HG03060 (cell line): ENCODE results near the gene FOXR1.
"Not testable (repeated sequence)": the region's sequence is repeated elsewhere in the genome, so short reads cannot be mapped to it uniquely, and the experiment has no call there.

Source experiments
- ATAC-seq: cut with Tn5 transposase; IDR thresholded peaks from one replicate; pipeline ENCODE4 v1.9.1; 2021; ENCODE audit warnings: low read depth, moderate number of reproducible peaks; ENCODE audit not compliant: unreplicated experiment

FOXR1 gene

GRCh38 chr11:118939953-118940598 is 31.5 kb upstream of the FOXR1 start:
- ATAC-seq, result no peak

- ATAC-seq, result no peak
Observed at GRCh38 chr11:118947091-118947490, 24.5 kb upstream of the FOXR1 start.

- ATAC-seq, result no peak
Observed at GRCh38 chr11:118948000-118948399, 23.6 kb upstream of the FOXR1 start.

GRCh38 chr11:118953265-118953664 is 18.3 kb upstream of the FOXR1 start:
- no peak for ATAC-seq

- not testable (repeated sequence) for ATAC-seq
Observed at GRCh38 chr11:118953976-118954375, 17.6 kb upstream of the FOXR1 start.

- peak; percentile 44 for ATAC-seq
Observed at GRCh38 chr11:118956094-118956846, 15.3 kb upstream of the FOXR1 start, which contains the start of gene UPK2. TSS of gene UPK2 (plus strand) at chr11:118956298. CDS start at chr11:118956351, 53 bp downstream.

- ATAC-seq, result no peak
Observed at GRCh38 chr11:118956847-118957469, 14.6 kb upstream of the FOXR1 start.

GRCh38 chr11:118957549-118957948 is 14.0 kb upstream of the FOXR1 start:
- ATAC-seq, result no peak

GRCh38 chr11:118957968-118958367 is 13.6 kb upstream of the FOXR1 start:
- no peak for ATAC-seq

- no peak for ATAC-seq
Observed at GRCh38 chr11:118958577-118958976, 13.0 kb upstream of the FOXR1 start.

GRCh38 chr11:118961189-118961588 is 10.4 kb upstream of the FOXR1 start:
- no peak for ATAC-seq

- ATAC-seq, result no peak
Observed at GRCh38 chr11:118961591-118961990, 10.0 kb upstream of the FOXR1 start.

GRCh38 chr11:118969508-118969907 is 2.1 kb upstream of the FOXR1 start:
- ATAC-seq, result not testable (repeated sequence)

GRCh38 chr11:118973985-118974384 is 2.4 kb downstream of the FOXR1 start:
- no peak for ATAC-seq

- no peak for ATAC-seq
Observed at GRCh38 chr11:118975771-118976709, 4.5 kb downstream of the FOXR1 start.

- no peak for ATAC-seq
Observed at GRCh38 chr11:118979434-118979833, 7.9 kb downstream of the FOXR1 start.

GRCh38 chr11:118980191-118980881 is 8.8 kb downstream of the FOXR1 start:
- ATAC-seq, result no peak

- ATAC-seq, result not testable (repeated sequence)
Observed at GRCh38 chr11:118984337-118984736, 12.8 kb downstream of the FOXR1 start.

GRCh38 chr11:118984825-118985224 is 13.3 kb downstream of the FOXR1 start:
- no peak for ATAC-seq

- ATAC-seq, result no peak
Observed at GRCh38 chr11:118988280-118988679, 16.7 kb downstream of the FOXR1 start.
